NCI-H524 treated with DMSO at 0.1 percent for 48 hours (cell line): ENCODE results near the gene DELE1.

Experiments used
- DNase-seq: peaks from one replicate; lab custom pipeline; 2025; lab: John Stamatoyannopoulos, UW

The DELE1 gene

DNA sequence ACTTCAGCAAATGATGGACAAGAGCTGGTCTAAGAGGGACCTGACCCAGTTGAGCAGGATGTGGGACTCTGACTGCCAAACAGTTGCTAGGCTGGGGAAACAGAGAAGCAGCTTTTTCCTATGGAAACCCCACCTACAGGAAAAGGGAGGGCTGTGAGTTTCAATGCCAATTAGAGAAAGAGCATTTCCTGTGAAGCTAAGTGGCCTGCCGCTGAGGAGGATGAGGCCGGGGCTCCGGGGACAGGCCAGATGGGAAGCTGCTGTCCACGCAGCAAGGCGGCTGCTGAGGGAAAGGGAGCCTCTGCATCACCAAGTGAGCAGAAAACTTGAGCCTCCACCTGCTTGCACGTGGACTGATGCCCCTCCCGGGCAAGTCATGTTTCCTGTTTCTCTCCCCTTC, 34.4 kb downstream of the DELE1 start, which contains the start of gene PCDH12:
TSS of gene PCDH12 (minus strand) at position 90 of the 400 bp plus-strand sequence. CDS start 351 bp downstream, outside the sequence.
- peak; percentile 10 for DNase-seq

DNA sequence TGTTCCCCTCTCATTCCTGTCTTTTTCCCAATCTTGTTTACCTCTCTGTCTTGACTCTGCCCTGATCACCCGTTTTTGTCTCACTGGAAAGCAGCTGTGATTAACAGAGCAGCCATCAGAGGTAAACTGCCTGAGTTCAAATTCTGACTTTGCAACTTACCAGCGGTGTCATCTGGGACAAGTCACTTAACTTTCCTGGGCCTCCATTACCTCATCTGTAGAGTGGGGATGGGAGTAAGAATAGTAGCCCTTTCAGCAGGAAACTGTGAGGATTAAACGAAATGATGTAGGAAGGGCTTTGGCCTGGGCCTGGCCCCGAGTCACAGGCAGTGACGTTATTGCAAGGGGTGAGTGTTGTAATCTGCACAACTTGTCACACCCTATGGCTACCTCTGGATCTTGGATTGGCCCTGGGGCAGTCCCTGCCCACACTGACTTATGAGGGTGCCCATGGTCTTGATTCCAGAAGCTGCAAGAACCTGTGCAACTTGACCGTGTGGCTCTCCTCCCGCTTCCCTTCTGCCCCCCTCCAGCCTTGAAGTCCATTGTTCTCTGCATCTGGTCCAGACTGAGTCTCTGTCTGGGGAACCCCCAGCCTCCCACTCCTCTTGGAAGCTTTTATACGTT, 35.0 kb downstream of the DELE1 start:
- DNase-seq: no peak

GRCh38 chr5:141960018-141960417, 36.3 kb downstream of the DELE1 start:
- no peak for DNase-seq

DNA sequence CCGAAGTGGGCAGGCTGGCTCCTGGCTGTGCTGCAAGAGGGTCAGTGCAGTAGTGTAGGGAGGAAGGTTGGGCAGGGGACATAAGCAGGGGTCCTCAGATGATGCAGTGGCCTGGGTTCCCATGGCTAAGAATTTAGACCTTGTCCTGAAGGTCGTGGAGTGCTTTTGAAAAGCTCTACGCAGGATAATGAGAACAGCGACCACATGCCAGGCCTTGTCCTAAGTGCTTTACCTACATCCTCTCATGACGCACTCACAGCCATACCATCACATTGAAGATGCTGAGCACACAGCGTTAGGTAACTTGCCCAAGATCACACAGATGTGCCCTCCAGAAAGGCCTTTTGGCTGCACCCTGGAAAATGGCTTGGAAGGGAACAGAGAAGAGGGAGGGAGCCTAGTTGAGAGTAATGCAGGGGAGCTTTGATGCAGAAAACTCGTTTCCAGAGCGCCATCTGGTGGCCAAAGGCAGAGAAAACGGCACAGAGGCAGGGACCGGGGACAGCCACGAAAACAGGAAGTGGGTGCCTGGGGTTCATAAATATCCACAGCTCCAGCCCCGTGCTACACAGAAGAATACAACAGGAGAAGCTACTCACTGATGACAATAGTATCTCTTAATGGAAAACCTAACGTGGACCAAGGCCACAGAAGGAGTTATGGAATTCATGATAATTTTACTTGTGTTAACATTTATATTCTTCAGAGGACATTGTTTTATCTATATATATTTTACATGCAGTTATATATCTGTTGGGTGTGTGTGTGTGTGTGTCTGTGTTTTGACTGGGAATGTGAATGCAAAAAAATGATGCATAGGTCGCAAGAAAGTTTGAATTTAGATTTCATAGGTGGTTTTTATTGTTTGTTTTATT, 37.0 kb downstream of the DELE1 start:
- DNase-seq: no peak

DNA sequence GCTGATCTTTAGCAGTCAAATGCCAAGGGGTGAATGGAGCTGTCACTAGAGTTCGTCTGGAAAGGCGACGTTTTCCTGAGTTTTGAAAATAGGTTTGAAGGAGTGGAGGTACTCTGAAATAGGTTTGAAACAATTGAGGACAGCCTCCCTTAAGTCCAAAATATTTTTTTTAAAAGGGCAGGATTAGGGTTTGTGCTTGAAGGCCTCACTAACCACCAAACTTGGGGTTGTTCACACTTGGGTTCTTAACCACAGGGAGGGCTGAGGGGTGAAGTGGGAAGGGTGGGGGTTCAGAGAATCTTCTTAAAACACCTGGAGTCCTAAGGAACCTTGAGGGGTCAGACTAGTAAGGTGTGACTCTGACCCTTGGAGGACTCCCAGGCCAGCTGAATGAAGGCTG, 37.8 kb downstream of the DELE1 start:
- DNase-seq: no peak

DNA sequence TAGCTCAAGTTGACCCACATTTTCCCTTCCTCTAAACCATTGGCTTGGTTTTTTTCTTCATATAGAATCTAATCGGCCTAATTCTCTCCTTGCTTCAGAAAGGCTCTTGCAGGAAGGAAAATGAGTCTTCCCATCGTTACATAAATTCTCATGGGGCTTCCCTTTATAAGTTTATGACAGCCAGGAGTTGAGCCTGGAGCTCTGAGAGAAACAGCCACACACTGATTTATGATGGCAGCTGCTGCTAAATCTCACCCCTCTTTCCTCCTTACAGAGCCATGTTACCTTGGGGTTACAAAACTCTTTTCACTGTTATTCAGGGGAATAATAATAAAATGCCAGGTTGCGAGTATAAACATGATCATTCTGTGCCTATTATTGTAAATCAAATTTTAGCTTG, 40.0 kb downstream of the DELE1 start:
- DNase-seq: no peak

GRCh38 chr5:141965071-141965470, 41.4 kb downstream of the DELE1 start:
- no peak for DNase-seq

GRCh38 chr5:141966275-141966962, 42.7 kb downstream of the DELE1 start:
- no peak for DNase-seq

DNA sequence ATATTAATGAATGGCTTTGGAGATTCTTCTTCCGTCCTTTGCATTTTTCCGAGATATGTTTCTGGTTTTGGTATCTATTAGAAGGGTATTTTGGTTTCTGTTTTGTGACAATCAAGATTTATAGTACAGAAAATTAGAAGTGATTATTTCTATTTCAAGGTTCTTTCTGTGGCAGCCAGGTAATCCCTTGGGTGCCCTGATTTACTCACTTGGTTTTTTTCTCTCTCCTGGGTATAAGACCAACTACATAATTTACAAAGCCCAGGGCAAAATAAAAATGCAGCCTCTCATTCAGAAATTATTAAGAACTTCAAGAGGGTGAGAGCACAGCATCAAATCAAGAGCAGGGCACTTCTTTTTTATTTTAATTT, 43.3 kb downstream of the DELE1 start:
- DNase-seq: no peak

- DNase-seq: peak; percentile 28
These were observed 45.4 kb downstream of the DELE1 start, which contains the start of gene RNF14 for GRCh38 chr5:141968914-141969608. Gene RNF14, plus strand, starts transcription at chr5:141969105. Its CDS starts 4,484 bp downstream, at chr5:141973589.

- no peak for DNase-seq
These were observed 46.4 kb downstream of the DELE1 start for GRCh38 chr5:141969783-141970771.

DNA sequence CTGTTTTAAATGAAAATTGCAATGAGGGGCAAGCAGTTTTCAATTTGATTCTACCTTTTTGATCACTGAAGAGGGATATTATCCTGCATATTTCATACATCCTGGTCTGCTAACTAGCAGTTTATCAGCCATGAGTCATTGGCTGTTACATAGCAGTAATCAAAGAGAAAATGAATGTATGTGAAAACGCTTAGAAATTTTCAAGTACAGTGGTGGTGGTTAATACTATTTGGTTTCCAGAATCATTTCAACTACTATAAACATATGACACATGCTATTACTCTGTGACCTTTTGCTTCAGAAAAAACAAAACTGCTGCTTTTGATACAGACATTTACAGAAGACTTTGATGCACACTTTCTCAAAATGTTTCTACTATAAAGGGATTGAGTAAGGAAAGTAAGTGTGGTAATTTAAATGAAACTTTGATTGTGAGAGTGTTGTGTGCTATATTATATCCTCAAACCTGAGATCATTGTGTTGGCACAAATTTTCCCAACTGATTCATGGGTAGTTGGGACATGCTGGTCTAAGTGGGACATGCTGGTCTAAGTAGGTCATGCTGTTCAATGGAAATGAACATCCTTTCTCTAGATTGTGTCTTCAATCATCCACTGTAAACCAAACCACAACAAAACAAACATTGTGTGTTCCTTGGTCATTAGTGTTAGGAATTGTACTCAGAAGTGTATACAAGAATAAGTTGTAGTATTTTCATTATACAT, 50.4 kb downstream of the DELE1 start:
- DNase-seq: no peak

- DNase-seq: no peak
These were observed 52.5 kb downstream of the DELE1 start for GRCh38 chr5:141976176-141976575.

GRCh38 chr5:141978389-141978788, 54.7 kb downstream of the DELE1 start:
- DNase-seq: no peak

DNA sequence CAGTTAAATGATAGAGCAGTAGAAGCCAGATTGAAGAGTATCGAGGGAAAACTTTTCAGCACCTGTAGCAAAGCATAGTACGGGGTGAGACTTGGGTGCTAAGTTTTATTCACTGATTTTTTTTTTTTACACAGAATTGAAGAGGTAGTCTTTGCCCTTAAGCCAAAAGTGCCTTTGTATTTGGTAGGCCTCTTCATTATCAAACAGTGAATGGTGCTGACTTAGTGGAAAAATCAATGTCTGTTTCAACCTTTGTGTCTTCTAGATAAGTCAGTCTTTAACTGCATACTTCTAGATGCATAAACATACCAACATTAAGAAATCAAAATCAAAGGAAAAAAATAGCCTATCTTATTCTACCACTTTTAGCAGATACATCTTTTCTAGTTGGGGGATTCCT, 59.0 kb downstream of the DELE1 start:
- DNase-seq: no peak

DNA sequence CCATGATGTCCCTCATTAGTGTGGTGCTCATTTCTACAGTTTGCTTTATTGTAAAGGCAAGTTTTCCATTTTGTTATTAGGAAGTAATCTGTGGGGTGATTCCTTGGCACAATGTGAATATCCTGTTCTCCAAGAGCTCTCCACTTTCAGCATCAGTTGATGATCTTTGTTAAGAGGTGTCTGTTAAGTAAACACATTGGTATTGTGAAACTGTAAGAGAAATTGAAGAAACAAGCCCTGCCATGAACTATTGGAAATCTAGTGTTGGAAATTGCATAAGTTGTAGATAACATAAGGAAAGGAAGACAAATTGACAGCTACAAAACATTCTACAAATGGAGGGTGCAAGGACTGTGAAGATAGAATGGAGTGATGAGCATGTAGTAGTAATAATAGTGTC, 62.4 kb downstream of the DELE1 start:
- no peak for DNase-seq

DNA sequence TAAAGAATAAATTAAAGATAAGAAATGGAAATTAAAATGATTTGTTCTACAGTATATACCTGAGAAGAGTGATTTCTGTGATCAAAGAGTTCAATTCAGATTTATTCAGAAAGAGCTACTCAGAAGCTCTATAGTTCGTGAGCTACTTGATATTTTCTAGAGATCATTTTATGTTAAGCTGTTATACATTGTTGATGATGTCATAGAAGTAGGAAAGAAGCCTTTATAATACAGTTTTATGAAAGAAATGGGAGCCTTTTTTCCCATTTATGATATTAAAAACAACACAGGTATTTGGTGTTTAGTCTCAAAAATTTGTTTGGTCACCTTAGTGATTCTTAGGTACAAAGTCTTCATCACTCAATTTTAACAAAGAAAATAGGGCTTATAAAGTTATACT, 66.0 kb downstream of the DELE1 start:
- no peak for DNase-seq
